Body of pancreas (tissue), 4 donors: ENCODE data around the gene LAMA5. TPM values are rescaled to one million over a fixed set of nuclear protein-coding genes. Genes with fewer than 3 reads are reported as not detected.

Experiments
- ATAC-seq: fragments of 150-250 bp; one replicate; pipeline ENCODE4 v1.9.1; 2016
- DNase-seq, 4 donors: peaks; one replicate each; pipeline ENCODE4 v3.0.0-alpha.2; 2019
- H3K27ac ChIP-seq, 4 donors: fragments of 200-600 bp; sonication (generic); 1 replicate in 3 of 4; 2 replicates in 1 of 4; pipeline versions ENCODE4 v1.5.1 to v1.6.1; 2016 to 2019; ENCODE audit warnings: mild to moderate bottlenecking in 1 of 4, mixed read lengths in 1 of 4, moderate library complexity in 1 of 4
- H3K27me3 ChIP-seq, 2 donors: fragments of 200-600 bp; sonication (generic); one replicate each; pipeline ENCODE4 v1.6.0; 2016; ENCODE audit warnings: mild to moderate bottlenecking in 1 of 2
- H3K36me3 ChIP-seq, 2 donors: fragments of 200-600 bp; sonication (generic); replicated peaks in 1 of 2; 2 replicates each; pipeline ENCODE4 v1.5.1; 2016; ENCODE audit warnings: low read depth in 2 of 2; ENCODE audit not compliant: insufficient read depth in 1 of 2
- H3K4me1 ChIP-seq: fragments of 200-600 bp; sonication (generic); one replicate; pipeline ENCODE4 v1.6.0; 2016
- H3K4me3 ChIP-seq, 2 donors: fragments of 200-600 bp; sonication (generic); 1 replicate in 1 of 2; 2 replicates in 1 of 2; pipeline ENCODE4 v1.5.1; 2016 to 2019
- H3K9me3 ChIP-seq, 3 donors: fragments of 200-600 bp; sonication (generic); 1 replicate in 2 of 3; 2 replicates in 1 of 3; pipeline ENCODE4 v1.5.1; 2016
- CTCF ChIP-seq, 7 experiments: fragments of 450-650 bp in 4 of 7; fragments of 200-600 bp in 3 of 7; sonication (generic) in 3 of 7; IDR thresholded peaks; one replicate each; pipeline ENCODE4 v1.5.1; 2016 to 2019; ENCODE audit warnings: antibody characterized with exemption in 7 of 7
- POLR2A ChIP-seq, 3 donors: fragments of 450-650 bp; IDR thresholded peaks; one replicate each; pipeline ENCODE4 v1.6.1; 2016; ENCODE audit warnings: antibody characterized with exemption in 3 of 3, mild to moderate bottlenecking in 2 of 3
- WGBS, 2 donors: methylation state at CpG; one replicate each; pipeline ENCODE4 v1.1.5; 2017; 5-methylcytosine and 5-hydroxymethylcytosine counted together
- intact Hi-C: fragments of 100-400 bp; cut with DNase I; formaldehyde crosslinking; loops from one replicate; pipeline ENCODE4 v1.15.1; 2023
- total RNA-seq, 2 donors: library from RNA; depleted of rRNA; stranded (reverse); fragments of >200 nt; gene quantifications; one replicate each; pipeline ENCODE4 v1.1.0, GENCODE V29; 2016

The LAMA5 gene
- total RNA-seq, 2 donors from 2014 or later, result 115 to 185 TPM

GRCh38 chr20:62313021-62313420, 54.1 kb downstream of the LAMA5 start:
- DNase-seq (no peak), ATAC-seq (no peak)
- Histone ChIP-seq H3K9me3 (no peaks in the 10 kb centered on the region), H3K27me3 (no peaks in the 10 kb centered on the region), H3K4me1 (no peaks in the 10 kb centered on the region), H3K27ac (no peak overlapping the region), H3K36me3 (peaks cover 6 to 20% of the 10 kb centered on the region in 2 donors), H3K4me3 (no peak overlapping the region)
- no peak for TF ChIP-seq CTCF (IDR thresholded peaks at IDR 0.05)
- TF ChIP-seq POLR2A (IDR thresholded peaks at IDR 0.05), result no peak
- WGBS, 2 donors, result 89 to 96% methylated on average over 9 to 15 of the region's 26 CpGs
- intact Hi-C loops, result no loop called here

GRCh38 chr20:62312662-62312977, 54.5 kb downstream of the LAMA5 start:
- no peaks in the 10 kb centered on the region for H3K27me3 ChIP-seq
- WGBS, 2 donors, result 92 to 100% methylated on average over 1 to 16 of the region's 16 CpGs
- ATAC-seq (no peak), DNase-seq (no peak)
- TF ChIP-seq CTCF (IDR thresholded peaks at IDR 0.05) (no peak), POLR2A (IDR thresholded peaks at IDR 0.05) (no peak)
- no peak overlapping the region for H3K4me3 ChIP-seq
- H3K36me3 ChIP-seq, result peaks cover 10 to 24% of the 10 kb centered on the region in 2 donors
- intact Hi-C loops, result no loop called here
- H3K27ac ChIP-seq, result no peak overlapping the region
- no peaks in the 10 kb centered on the region for H3K9me3 ChIP-seq
- no peaks in the 10 kb centered on the region for H3K4me1 ChIP-seq

- intact Hi-C loops, result no loop called here
These were observed 55.1 kb downstream of the LAMA5 start for GRCh38 chr20:62311832-62312661.

GRCh38 chr20:62311150-62311549, 56.0 kb downstream of the LAMA5 start:
- DNase-seq (no peak), ATAC-seq (no peak)
- H3K36me3 ChIP-seq, result peaks cover 22% of the 10 kb centered on the region in 2 donors
- intact Hi-C loops, result no loop called here
- no peak overlapping the region for H3K27ac ChIP-seq
- H3K4me1 ChIP-seq, result peaks cover 5% of the 10 kb centered on the region
- H3K27me3 ChIP-seq, result no peaks in the 10 kb centered on the region
- H3K4me3 ChIP-seq, result no peak overlapping the region
- H3K9me3 ChIP-seq, result no peaks in the 10 kb centered on the region
- WGBS, 2 donors, result 80 to 96% methylated on average over 1 to 15 of the region's 18 CpGs
- TF ChIP-seq POLR2A (IDR thresholded peaks at IDR 0.05) (no peak), CTCF (IDR thresholded peaks at IDR 0.05) (no peak)

More at GRCh38 chr20:62311832-62312661, 55.1 kb downstream of the LAMA5 start:
- ATAC-seq, result no peak
- DNase-seq, result no peak
- TF ChIP-seq CTCF (IDR thresholded peaks at IDR 0.05) (no peak), POLR2A (IDR thresholded peaks at IDR 0.05) (no peak)
- H3K4me1 ChIP-seq, result no peaks in the 10 kb centered on the region
- WGBS, 2 donors, result 77 to 93% methylated on average over 15 to 42 of the region's 60 CpGs
- H3K27me3 ChIP-seq, result no peaks in the 10 kb centered on the region
- H3K9me3 ChIP-seq, result no peaks in the 10 kb centered on the region
- H3K27ac ChIP-seq, result no peak overlapping the region
- H3K4me3 ChIP-seq, result no peak overlapping the region
- peaks cover 16 to 23% of the 10 kb centered on the region in 2 donors for H3K36me3 ChIP-seq

GRCh38 chr20:62310757-62311121, 56.4 kb downstream of the LAMA5 start:
- no peak for ATAC-seq
- H3K36me3 ChIP-seq, result peaks cover 22 to 24% of the 10 kb centered on the region in 2 donors
- H3K27ac ChIP-seq, result no peak overlapping the region
- no peak for DNase-seq
- H3K4me1 ChIP-seq, result peaks cover 10% of the 10 kb centered on the region
- H3K9me3 ChIP-seq, result no peaks in the 10 kb centered on the region
- H3K4me3 ChIP-seq, result no peak overlapping the region
- intact Hi-C loops, result no loop called here
- TF ChIP-seq POLR2A (IDR thresholded peaks at IDR 0.05) (no peak), CTCF (IDR thresholded peaks at IDR 0.05) (no peak)
- 74 to 82% methylated on average over 11 to 20 of the region's 25 CpGs for WGBS, 2 donors
- no peaks in the 10 kb centered on the region for H3K27me3 ChIP-seq
